DND-41 (cell line): ENCODE data around the gene ELAC1.

Experiments
- ATAC-seq: fragments of 200-7000 bp; cut with Tn5 transposase; 3 replicates; pipeline ENCODE4 v1.9.1; 2021; ENCODE audit warnings: low read depth; ENCODE audit not compliant: insufficient read depth
- DNase-seq: peaks from one replicate; pipeline ENCODE4 v3.0.0-alpha.2; 2020
- H2AFZ ChIP-seq: 2 replicates; pipeline ENCODE4 v1.6.0; 2012; ENCODE audit warnings: low read depth, low read length
- H3K27ac ChIP-seq: 2 replicates; pipeline ENCODE4 v1.5.1; 2012; ENCODE audit warnings: low read length, inconsistent platforms
- H3K27me3 ChIP-seq: fragments of 200-600 bp; sonication (generic); 2 replicates; pipeline ENCODE4 v1.6.0; 2012; ENCODE audit warnings: low read length, mild to moderate bottlenecking, inconsistent platforms; ENCODE audit not compliant: insufficient read depth, poor library complexity
- H3K36me3 ChIP-seq: 2 replicates; pipeline ENCODE4 v1.5.1; 2012; ENCODE audit warnings: low read length, inconsistent platforms; ENCODE audit not compliant: insufficient read depth
- H3K4me1 ChIP-seq: 2 replicates; pipeline ENCODE4 v1.5.1; 2012; ENCODE audit warnings: mild to moderate bottlenecking, low read length; ENCODE audit not compliant: insufficient read depth
- H3K4me2 ChIP-seq: 2 replicates; pipeline ENCODE4 v1.6.0; 2012; ENCODE audit warnings: mild to moderate bottlenecking, moderate library complexity, low read length, inconsistent platforms; ENCODE audit not compliant: insufficient read depth
- H3K4me3 ChIP-seq, 2 experiments: fragments of 200-600 bp in 1 of 2; shearing (Covaris generic) in 1 of 2; 2 replicates each; pipeline ENCODE4 v1.5.1; 2012 to 2016; ENCODE audit warnings: inconsistent platforms in 2 of 2, low read length in 2 of 2, mild to moderate bottlenecking in 2 of 2, low read depth in 1 of 2, moderate library complexity in 1 of 2
- H3K79me2 ChIP-seq: 2 replicates; pipeline ENCODE4 v1.6.0; 2012; ENCODE audit warnings: low read length, inconsistent platforms; ENCODE audit not compliant: insufficient read depth
- H3K9ac ChIP-seq: 2 replicates; pipeline ENCODE4 v1.6.0; 2012; ENCODE audit warnings: low read depth, mild to moderate bottlenecking, inconsistent platforms, low read length, moderate library complexity
- H3K9me3 ChIP-seq: 2 replicates; pipeline ENCODE4 v1.5.1; 2012; ENCODE audit warnings: low read length, moderate library complexity, mild to moderate bottlenecking, inconsistent platforms; ENCODE audit not compliant: insufficient read depth, severe bottlenecking
- H4K20me1 ChIP-seq: 2 replicates; pipeline ENCODE4 v1.6.0; 2012; ENCODE audit warnings: low read length; ENCODE audit not compliant: insufficient read depth
- EZH2 ChIP-seq: IDR thresholded peaks from 3 replicates; pipeline ENCODE4 v1.6.1; 2012; ENCODE audit warnings: borderline replicate concordance, low read depth, mild to moderate bottlenecking, moderate library complexity, low read length, inconsistent platforms; ENCODE audit not compliant: severe bottlenecking
- TF ChIP-seq, protein P1 (sequence below): IDR thresholded peaks from 2 replicates; pipeline ENCODE4 v1.5.1; 2012; ENCODE audit warnings: borderline replicate concordance, low read length, moderate library complexity, mild to moderate bottlenecking; ENCODE audit not compliant: poor library complexity, severe bottlenecking; ENCODE audit errors: extremely low read depth

Gene ELAC1

DNA sequence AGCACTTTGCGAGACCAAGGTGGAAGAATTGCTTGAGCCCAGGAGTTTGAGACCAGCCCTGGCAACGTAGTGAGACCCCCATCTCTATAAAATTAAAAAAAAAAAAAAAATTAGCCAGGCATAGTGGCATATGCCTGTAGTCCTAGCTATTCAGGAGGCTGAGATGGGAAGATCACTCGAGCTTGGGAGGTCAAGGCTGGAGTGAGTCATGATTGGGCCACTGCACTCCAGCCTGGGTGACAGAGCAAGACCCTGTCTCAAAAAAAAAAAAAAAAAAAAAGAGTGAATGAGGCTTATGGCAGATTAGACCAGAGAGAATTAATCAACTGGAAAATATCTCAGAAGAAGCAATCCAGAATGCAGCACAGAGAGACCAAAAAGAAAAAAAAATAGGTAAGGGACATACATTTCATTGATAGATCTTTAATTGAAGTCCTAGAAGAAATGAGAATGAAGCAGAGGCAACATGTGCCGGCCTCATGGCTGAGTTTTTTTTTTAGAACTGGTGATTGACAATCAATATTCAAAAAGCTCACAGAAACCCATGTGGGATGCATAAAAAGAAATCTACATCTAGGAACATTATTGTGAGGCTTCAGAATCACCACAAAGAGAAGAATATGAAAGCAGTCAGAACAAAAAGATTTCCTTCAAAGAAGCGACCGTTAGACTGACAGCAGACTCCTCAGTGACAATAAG is 32.2 kb upstream of the ELAC1 start:
- Histone ChIP-seq H3K4me1 (no peaks in the 10 kb centered on the region), H3K4me2 (no peak overlapping the region), H4K20me1 (no peaks in the 10 kb centered on the region), H3K9ac (no peak overlapping the region), H3K27me3 (no peaks in the 10 kb centered on the region), H3K4me3 (no peak overlapping the region), H3K36me3 (peaks cover 68% of the 10 kb centered on the region), H2AFZ (no peak overlapping the region), H3K9me3 (no peaks in the 10 kb centered on the region), H3K27ac (no peak overlapping the region), H3K79me2 (no peaks in the 10 kb centered on the region)
- ATAC-seq (no peak), DNase-seq (no peak)
- no peak for TF ChIP-seq EZH2
- TF ChIP-seq, protein P1, sequence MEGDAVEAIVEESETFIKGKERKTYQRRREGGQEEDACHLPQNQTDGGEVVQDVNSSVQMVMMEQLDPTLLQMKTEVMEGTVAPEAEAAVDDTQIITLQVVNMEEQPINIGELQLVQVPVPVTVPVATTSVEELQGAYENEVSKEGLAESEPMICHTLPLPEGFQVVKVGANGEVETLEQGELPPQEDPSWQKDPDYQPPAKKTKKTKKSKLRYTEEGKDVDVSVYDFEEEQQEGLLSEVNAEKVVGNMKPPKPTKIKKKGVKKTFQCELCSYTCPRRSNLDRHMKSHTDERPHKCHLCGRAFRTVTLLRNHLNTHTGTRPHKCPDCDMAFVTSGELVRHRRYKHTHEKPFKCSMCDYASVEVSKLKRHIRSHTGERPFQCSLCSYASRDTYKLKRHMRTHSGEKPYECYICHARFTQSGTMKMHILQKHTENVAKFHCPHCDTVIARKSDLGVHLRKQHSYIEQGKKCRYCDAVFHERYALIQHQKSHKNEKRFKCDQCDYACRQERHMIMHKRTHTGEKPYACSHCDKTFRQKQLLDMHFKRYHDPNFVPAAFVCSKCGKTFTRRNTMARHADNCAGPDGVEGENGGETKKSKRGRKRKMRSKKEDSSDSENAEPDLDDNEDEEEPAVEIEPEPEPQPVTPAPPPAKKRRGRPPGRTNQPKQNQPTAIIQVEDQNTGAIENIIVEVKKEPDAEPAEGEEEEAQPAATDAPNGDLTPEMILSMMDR: no peak

DNA sequence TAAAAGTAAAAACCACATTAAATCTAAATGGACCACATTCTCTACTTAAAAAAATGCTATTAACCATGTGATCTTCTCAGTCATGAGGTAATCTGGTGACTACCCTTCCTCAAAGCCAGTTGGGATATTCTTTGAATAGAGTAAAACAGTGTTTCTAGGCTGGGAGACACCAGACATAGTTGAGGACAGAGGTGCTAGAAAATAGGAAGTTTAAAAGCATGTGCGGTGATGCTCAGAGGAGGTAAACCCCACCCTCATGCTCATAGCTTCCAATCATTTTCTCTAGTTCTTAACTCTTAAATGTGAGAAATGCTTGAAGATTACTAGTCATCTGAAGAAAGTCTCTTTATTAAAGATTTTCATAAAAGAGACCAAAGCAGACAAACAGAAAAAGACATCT is 30.7 kb upstream of the ELAC1 start:
- no peaks in the 10 kb centered on the region for H3K27me3 ChIP-seq
- H3K9ac ChIP-seq: no peak overlapping the region
- no peak overlapping the region for H3K4me2 ChIP-seq
- H3K36me3 ChIP-seq: peaks cover 64% of the 10 kb centered on the region
- H3K4me3 ChIP-seq: no peak overlapping the region
- ATAC-seq (no peak), DNase-seq (no peak)
- no peaks in the 10 kb centered on the region for H3K79me2 ChIP-seq
- no peak overlapping the region for H2AFZ ChIP-seq
- no peaks in the 10 kb centered on the region for H3K9me3 ChIP-seq
- no peaks in the 10 kb centered on the region for H3K4me1 ChIP-seq
- no peaks in the 10 kb centered on the region for H4K20me1 ChIP-seq
- TF ChIP-seq, protein P1: no peak
- TF ChIP-seq EZH2: no peak
- H3K27ac ChIP-seq: no peak overlapping the region

DNA sequence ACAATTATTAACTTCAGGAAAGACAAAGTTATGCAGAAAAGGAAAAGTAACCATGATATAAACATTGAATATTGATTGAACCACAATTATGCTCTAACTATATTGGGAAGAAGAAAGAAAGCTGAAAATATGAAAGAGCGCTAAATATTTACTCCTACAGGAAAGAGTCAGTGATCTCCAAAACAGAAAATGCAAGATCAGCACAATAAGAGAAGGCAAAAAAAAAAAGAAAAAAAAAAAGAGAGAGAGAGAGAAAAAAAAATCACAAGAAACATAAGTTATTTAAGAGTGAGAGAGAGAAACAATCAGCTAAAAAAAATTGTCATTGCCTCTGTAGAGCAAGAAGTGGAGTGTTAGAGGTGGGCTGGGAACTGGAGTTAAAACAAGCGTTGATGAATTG is 28.9 kb upstream of the ELAC1 start:
- Histone ChIP-seq H3K4me2 (no peak overlapping the region), H3K79me2 (no peaks in the 10 kb centered on the region), H4K20me1 (no peaks in the 10 kb centered on the region), H2AFZ (no peak overlapping the region), H3K9ac (no peak overlapping the region), H3K36me3 (peaks cover 60% of the 10 kb centered on the region), H3K9me3 (no peaks in the 10 kb centered on the region), H3K4me1 (no peaks in the 10 kb centered on the region), H3K27ac (no peak overlapping the region), H3K27me3 (no peaks in the 10 kb centered on the region), H3K4me3 (no peak overlapping the region)
- ATAC-seq (no peak), DNase-seq (no peak)
- no peak for TF ChIP-seq EZH2
- TF ChIP-seq, protein P1: no peak
